Stimulated activated CD4-positive, alpha-beta T cell treated with anti-CD3 and anti-CD28 coated beads, Interleukin-12 subunit alpha, Interleukin-12 subunit beta, amount 100 ng/mL, for 4 hours (primary cell): ENCODE measurements around the gene ANKLE1.
A peak's percentile ranks its signal among the peaks of the same experiment; 100 is the strongest.
"Not testable (repeated sequence)": the region's sequence is repeated elsewhere in the genome, so short reads cannot be mapped to it uniquely, and the experiment has no call there.

ENCODE experiments used
- DNase-seq: peaks from one replicate; pipeline ENCODE4 v3.0.0-alpha.2; 2020

The ANKLE1 gene

DNA sequence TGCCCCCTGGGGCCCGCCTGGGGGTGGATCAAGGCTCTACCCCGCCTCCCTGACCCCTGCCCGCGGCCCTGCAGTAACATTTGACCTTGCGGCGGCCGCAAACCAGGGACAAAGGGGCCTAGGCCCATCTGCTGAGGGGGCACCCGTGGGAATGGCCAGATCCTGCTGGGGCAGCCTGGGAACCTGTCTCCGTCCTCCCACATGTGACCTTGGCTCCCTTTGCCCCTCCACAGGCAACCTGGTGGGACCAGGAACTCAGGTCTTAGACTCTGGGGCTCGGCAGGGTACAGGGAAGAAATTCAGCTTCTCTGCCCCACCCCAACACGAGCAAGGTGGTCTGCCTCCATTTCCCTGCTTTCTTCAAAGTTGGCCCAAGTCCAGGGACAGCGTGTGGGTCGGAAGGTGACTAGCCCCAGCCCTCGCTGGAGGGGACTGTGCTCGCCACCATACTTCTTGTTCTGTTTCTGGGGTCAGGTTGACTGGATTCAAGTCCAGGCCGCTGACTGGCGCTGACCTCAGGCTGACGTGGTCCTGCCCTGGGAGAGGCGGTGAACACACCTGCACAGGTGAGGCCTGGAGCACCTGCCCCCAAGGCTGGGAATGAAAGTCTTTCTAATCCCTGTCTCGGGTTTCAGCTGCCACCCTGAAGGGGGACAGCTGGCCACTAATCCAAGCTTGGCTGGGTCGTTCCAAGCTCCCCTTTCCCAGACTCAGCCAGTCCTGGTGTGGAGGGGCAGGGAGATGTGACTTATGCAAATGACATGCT is 33.5 kb upstream of the ANKLE1 start:
- no peak for DNase-seq

GRCh38 chr19:17249887-17250548 is 31.7 kb upstream of the ANKLE1 start:
- no peak for DNase-seq

GRCh38 chr19:17254636-17255035 is 27.1 kb upstream of the ANKLE1 start:
- no peak for DNase-seq

GRCh38 chr19:17255150-17255621 is 26.5 kb upstream of the ANKLE1 start:
- DNase-seq = no peak

DNA sequence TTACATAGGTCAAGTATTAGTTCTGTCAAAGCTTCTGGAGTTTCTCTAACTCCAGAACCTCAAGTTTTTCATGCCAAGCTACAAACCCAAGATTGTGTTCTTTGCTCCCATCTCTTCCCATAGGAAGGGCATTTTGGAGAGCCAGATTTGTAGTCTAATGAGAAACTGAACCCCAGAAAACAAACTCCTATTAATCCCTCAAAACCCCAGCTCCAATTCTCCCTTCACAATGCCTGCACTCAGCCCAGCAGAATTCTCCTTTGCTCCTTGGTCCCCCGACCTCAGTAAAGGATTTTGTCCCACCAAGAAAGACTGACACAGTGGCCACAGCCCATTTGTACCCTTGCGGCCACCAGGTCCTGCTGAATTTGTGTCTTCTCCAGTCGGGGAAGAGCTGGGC is 25.6 kb upstream of the ANKLE1 start:
- DNase-seq = no peak

GRCh38 chr19:17259118-17259780 is 22.5 kb upstream of the ANKLE1 start:
- no peak for DNase-seq

GRCh38 chr19:17259934-17260333 is 21.8 kb upstream of the ANKLE1 start:
- no peak for DNase-seq

GRCh38 chr19:17260842-17261325 is 20.8 kb upstream of the ANKLE1 start:
- DNase-seq = peak; percentile 88

- no peak for DNase-seq
Measured at GRCh38 chr19:17262557-17262956, 19.1 kb upstream of the ANKLE1 start.

- DNase-seq = no peak
Measured at GRCh38 chr19:17263712-17264640, 17.7 kb upstream of the ANKLE1 start.

DNA sequence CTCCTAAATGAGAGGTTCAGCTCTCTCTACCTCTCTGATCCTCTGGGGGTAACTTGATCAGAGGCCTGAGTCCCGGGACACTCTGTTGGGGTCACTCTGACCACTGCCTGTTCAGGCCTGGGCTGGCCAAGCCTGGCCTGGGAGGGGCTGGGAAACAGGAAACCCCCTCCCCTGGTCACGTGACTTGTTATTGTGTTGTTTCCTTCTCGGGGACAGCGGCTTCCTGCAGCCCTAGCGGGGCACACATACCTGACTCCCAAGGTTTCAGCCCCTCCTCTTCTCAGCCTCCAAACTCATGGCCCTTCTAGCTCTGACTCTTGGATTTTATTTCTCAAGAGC is 17.1 kb upstream of the ANKLE1 start, which contains the start of gene USHBP1:
TSS of gene USHBP1 (minus strand) at position 105 of the 339 bp plus-strand sequence. CDS start 446 bp downstream, outside the sequence.
- DNase-seq = no peak

DNA sequence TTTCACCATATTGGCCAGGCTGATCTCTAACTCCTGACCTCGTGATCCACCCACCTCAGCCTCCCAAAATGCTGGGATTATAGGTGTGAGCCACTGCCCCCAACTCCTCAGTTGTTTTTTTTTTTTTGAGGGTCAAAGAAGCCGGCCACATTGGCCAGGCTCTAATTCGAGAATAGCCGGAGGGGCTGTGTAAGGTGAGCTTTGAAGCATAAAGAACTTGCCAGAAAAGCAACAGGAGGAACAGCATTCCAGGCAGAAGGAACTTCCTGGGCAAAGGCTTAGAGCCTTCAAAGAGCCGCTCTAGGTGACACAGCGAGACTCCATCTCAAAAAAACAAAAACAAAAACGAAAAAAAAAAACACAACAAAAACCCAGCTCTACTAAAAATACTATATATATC is 15.7 kb upstream of the ANKLE1 start:
- no peak for DNase-seq

DNA sequence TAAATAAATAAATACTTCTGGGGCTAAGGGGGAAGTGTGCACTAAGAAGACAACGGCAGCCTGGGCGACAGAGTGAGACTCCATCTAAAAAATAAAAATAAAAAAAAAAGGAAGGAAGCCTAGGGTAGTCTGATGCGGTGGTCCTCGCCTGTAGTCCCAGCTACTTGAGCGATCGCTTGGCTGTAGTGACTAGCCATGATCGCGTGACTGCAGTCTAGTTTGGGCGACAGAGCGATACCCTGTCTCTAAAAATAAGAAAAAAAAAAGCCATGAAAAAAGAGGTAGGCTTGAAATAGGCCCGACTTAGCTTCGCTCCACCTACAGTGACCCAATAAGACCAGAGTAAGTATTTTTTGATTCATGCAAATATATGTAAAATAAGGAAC is 15.1 kb upstream of the ANKLE1 start:
- DNase-seq = no peak

- DNase-seq = peak; percentile 85
Measured at GRCh38 chr19:17266975-17267788, 14.5 kb upstream of the ANKLE1 start, which contains the start of gene BABAM1. Gene BABAM1 (plus strand): TSS chr19:17267443. CDS start chr19:17268807, 1,364 bp downstream.

GRCh38 chr19:17268754-17269153 is 12.9 kb upstream of the ANKLE1 start:
- DNase-seq = no peak

GRCh38 chr19:17274892-17275291 is 6.8 kb upstream of the ANKLE1 start:
- not testable (repeated sequence) for DNase-seq

DNA sequence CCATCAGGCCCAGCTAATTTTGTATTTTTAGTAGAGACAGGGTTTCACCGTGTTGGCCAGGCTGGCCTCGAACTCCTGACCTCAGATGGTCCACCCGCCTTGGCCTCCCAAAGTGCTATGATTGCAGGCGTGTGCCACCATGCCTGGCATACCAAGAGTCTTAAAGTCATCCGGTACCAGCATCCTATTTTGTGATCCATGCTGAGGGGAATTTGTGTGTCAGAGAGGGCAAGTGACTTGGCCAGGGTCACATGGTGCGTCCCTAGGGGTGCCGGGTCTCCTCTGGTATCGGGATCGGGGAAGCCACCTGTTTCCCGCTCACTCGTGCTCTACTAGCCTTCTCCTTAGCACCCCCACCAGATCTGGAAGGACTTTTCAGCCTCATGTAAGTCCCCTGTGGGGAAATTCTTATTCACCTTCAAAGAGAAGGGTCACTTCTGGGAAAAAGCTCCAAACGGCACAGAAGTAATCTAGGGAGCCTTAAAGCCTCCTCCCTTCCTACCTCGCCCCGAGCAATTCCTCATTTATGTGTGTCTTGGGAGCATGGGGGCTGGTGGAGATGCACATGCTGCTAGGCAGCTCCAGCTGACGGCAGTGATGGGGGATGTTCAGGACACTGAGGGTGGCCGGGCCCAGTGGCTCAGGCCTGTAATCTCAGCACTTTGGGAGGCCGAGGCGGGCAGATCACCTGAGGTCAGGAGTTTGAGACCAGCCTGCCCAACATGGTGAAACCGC is 6.1 kb upstream of the ANKLE1 start:
- DNase-seq = no peak

- no peak for DNase-seq
Measured at GRCh38 chr19:17279436-17279835, 2.3 kb upstream of the ANKLE1 start.

DNA sequence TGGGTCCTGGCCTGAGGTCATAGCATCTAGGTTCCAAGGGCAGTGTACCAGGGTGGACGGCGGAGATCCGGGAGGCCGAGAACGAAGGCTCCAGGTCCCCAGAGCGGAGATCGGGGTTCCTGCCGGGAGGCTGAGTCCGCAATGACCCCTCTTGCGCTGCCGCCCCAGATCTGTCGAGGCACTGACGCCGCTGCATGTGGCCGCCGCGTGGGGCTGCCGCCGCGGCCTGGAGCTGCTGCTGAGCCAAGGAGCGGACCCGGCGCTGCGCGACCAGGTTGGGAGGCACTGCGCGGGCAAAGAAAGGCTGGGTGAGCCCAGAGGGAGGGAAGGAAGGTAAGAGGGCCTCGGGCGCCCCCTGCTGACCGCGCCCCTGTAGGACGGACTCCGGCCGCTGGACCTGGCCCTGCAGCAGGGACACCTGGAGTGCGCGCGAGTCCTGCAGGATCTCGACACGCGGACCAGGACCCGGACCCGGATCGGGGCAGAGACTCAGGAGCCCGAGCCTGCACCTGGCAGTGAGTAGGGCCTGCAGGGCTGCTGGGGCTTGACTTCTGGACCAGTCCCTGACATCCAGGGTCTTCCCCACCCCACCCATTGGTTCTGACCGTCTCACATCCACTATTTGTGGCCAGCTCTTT is 906 bp downstream of the ANKLE1 start:
- peak; percentile 77 for DNase-seq

- DNase-seq = no peak
Measured at GRCh38 chr19:17283504-17283996, 1.8 kb downstream of the ANKLE1 start.
